K562 (cell line): ENCODE data around the gene NTN1. TPM values are rescaled to one million over a fixed set of nuclear protein-coding genes. Genes with fewer than 3 reads are reported as not detected.

Experiments used
- ATAC-seq: fragments of 200-7000 bp; cut with Tn5 transposase; 3 replicates; pipeline ENCODE4 v1.9.1; 2020; ENCODE audit warnings: moderate library complexity
- BruUV-seq: library from RNA; stranded (reverse); fragments of 400-500 nt; replicated peaks from 2 replicates; lab custom pipeline; 2021; lab: Mats Ljungman, UMichigan
- CTCF ChIA-PET: fragments of 300-600 bp; formaldehyde crosslinking; extraction: SDS; loops from one replicate; lab custom pipeline; 2021; ENCODE audit warnings: low intra/inter-chr PET ratio; lab: Yijun Ruan, JAX
- POLR2A ChIA-PET: fragments of 300-600, 350-650 bp; sonication (Branson Sonifier 250); formaldehyde crosslinking; extraction: SDS; loops from one replicate; lab custom pipeline; 2021; ENCODE audit warnings: antibody characterized with exemption, inconsistent platforms; lab: Yijun Ruan, JAX
- DNase-seq, 4 experiments: peaks; one replicate each; pipeline versions ENCODE4 v3.0.0 to v3.0.0-alpha.2; 2011 to 2018; ENCODE audit warnings: low spot score in 3 of 4, mixed read lengths in 3 of 4; ENCODE audit errors: extremely low read depth in 1 of 4
- FAIRE-seq: peaks from 2 replicates; lab custom pipeline; 2011; peaks lifted over from hg19 to GRCh38; lab: Jason Lieb, UNC
- H2AFZ ChIP-seq: 2 replicates; pipeline ENCODE4 v1.6.0; 2011; ENCODE audit warnings: low read depth, low read length, control low read depth, inconsistent platforms
- H3K27ac ChIP-seq: fragments of 200-600 bp; 3 replicates; pipeline ENCODE4 v1.8.0; 2011; ENCODE audit warnings: low read depth, mild to moderate bottlenecking, control low read depth, inconsistent platforms, low read length, moderate library complexity, mixed read lengths; ENCODE audit errors: extremely low read depth
- H3K27me3 ChIP-seq, 2 experiments: fragments of 300-600 bp in 1 of 2; 2 replicates in 1 of 2; 3 replicates in 1 of 2; pipeline versions ENCODE4 v1.6.0 to v1.8.0; 2011; ENCODE audit warnings: inconsistent platforms in 2 of 2, low read length in 2 of 2, mild to moderate bottlenecking in 1 of 2, mixed read lengths in 1 of 2, moderate library complexity in 1 of 2; ENCODE audit not compliant: control insufficient read depth in 2 of 2, insufficient read depth in 2 of 2
- H3K36me3 ChIP-seq: fragments of 300-600 bp; 3 replicates; pipeline ENCODE4 v1.8.0; 2011; ENCODE audit warnings: mild to moderate bottlenecking, low read length, inconsistent platforms; ENCODE audit not compliant: control insufficient read depth, insufficient read depth
- H3K4me1 ChIP-seq, 2 experiments: fragments of 200-600 bp in 1 of 2; replicated peaks in 1 of 2; 2 replicates in 1 of 2; 3 replicates in 1 of 2; pipeline versions ENCODE4 v1.5.1 to v1.8.0; 2011; ENCODE audit warnings: inconsistent platforms in 2 of 2, low read length in 2 of 2, mild to moderate bottlenecking in 1 of 2, mixed read lengths in 1 of 2, moderate library complexity in 1 of 2; ENCODE audit not compliant: control insufficient read depth in 2 of 2, insufficient read depth in 2 of 2
- H3K4me2 ChIP-seq: 2 replicates; pipeline ENCODE4 v1.6.1; 2011; ENCODE audit warnings: low read length, control low read depth, inconsistent platforms, mixed read lengths; ENCODE audit not compliant: insufficient read depth
- H3K4me3 ChIP-seq: fragments of 200-600 bp; sonication (generic), shearing (Covaris generic); 2 replicates; pipeline ENCODE4 v1.5.1; 2016; ENCODE audit warnings: control low read depth, inconsistent platforms
- H3K79me2 ChIP-seq: fragments of 200-600 bp; 3 replicates; pipeline ENCODE4 v1.8.0; 2011; ENCODE audit warnings: low read length, inconsistent platforms; ENCODE audit not compliant: control insufficient read depth, insufficient read depth
- H3K9ac ChIP-seq, 2 experiments: 2 replicates each; pipeline versions ENCODE4 v1.6.0 to v1.6.1; 2011; ENCODE audit warnings: low read depth in 2 of 2, low read length in 2 of 2, control low read depth in 1 of 2, inconsistent platforms in 1 of 2, mild to moderate bottlenecking in 1 of 2, mixed read lengths in 1 of 2; ENCODE audit not compliant: insufficient read depth in 1 of 2
- H3K9me1 ChIP-seq: one replicate; pipeline ENCODE4 v1.6.0; 2011; ENCODE audit warnings: inconsistent platforms, mild to moderate bottlenecking, low read length, moderate library complexity; ENCODE audit not compliant: control insufficient read depth, insufficient read depth
- H3K9me3 ChIP-seq: replicated peaks from 2 replicates; pipeline ENCODE4 v1.5.1; 2011; ENCODE audit warnings: low read depth, low read length, inconsistent platforms; ENCODE audit not compliant: control insufficient read depth, insufficient read depth
- H4K20me1 ChIP-seq: replicated peaks from 2 replicates; pipeline ENCODE4 v1.6.1; 2011; ENCODE audit warnings: low read length, inconsistent platforms, mixed read lengths; ENCODE audit not compliant: control insufficient read depth, insufficient read depth
- CAMTA2 ChIP-seq: fragments of 250-450 bp; sonication (Bioruptor Pico); conservative IDR thresholded peaks from 2 replicates; pipeline ENCODE4 v1.5.1; 2022
- CTBP1 ChIP-seq: fragments of 450-650 bp; IDR thresholded peaks from 2 replicates; pipeline ENCODE4 v1.6.1; 2016; ENCODE audit warnings: borderline replicate concordance
- ELK1 ChIP-seq: sonication (generic); formaldehyde crosslinking; IDR thresholded peaks from 2 replicates; pipeline ENCODE4 v1.8.1; 2022; ENCODE audit warnings: missing genetic modification reagents
- ETS1 ChIP-seq: conservative IDR thresholded peaks from 2 replicates; pipeline ENCODE4 v1.6.1; 2011; ENCODE audit warnings: low read depth, mild to moderate bottlenecking, low read length; ENCODE audit not compliant: control insufficient read depth
- FOXJ3 ChIP-seq: sonication (generic); formaldehyde crosslinking; IDR thresholded peaks from 2 replicates; pipeline ENCODE4 v1.4.0; 2020; ENCODE audit warnings: mild to moderate bottlenecking, missing genetic modification reagents
- FOXP4 ChIP-seq: sonication (generic); formaldehyde crosslinking; IDR thresholded peaks from 2 replicates; pipeline ENCODE4 v1.8.0; 2022; ENCODE audit warnings: mild to moderate bottlenecking, missing genetic modification reagents, borderline replicate concordance
- GTF2F1 ChIP-seq: IDR thresholded peaks from 2 replicates; pipeline ENCODE4 v1.6.1; 2011; ENCODE audit warnings: low read depth, low read length, improper control_type of control experiment
- MAZ ChIP-seq, 2 experiments: fragments of 450-650 bp in 1 of 2; sonication (generic) in 1 of 2; formaldehyde crosslinking; IDR thresholded peaks in 1 of 2; conservative IDR thresholded peaks in 1 of 2; 2 replicates each; pipeline versions ENCODE4 v1.4.0 to v1.5.0; 2020; ENCODE audit warnings: mild to moderate bottlenecking in 1 of 2, missing genetic modification reagents in 1 of 2
- PHTF2 ChIP-seq: fragments of 250-450 bp; sonication (Bioruptor Pico); IDR thresholded peaks from 2 replicates; pipeline ENCODE4 v1.5.0; 2021; ENCODE audit warnings: mild to moderate bottlenecking
- SMARCA5 ChIP-seq: fragments of 450-650 bp; IDR thresholded peaks from 2 replicates; pipeline ENCODE4 v1.6.1; 2016
- SMC3 ChIP-seq: conservative IDR thresholded peaks from 2 replicates; pipeline ENCODE4 v1.6.1; 2011; ENCODE audit warnings: low read depth, low read length, improper control_type of control experiment; ENCODE audit not compliant: insufficient read depth
- VEZF1 ChIP-seq: fragments of 200-800 bp; sonication (Bioruptor generic); IDR thresholded peaks from 2 replicates; pipeline ENCODE4 v1.6.1; 2017; ENCODE audit warnings: missing genetic modification characterization, missing compliant biosample characterization
- ZBTB26 ChIP-seq: fragments of 450-650 bp; formaldehyde crosslinking; IDR thresholded peaks from 2 replicates; pipeline ENCODE4 v1.4.0; 2022; ENCODE audit warnings: missing genetic modification characterization
- ZEB2 ChIP-seq: fragments of 450-650 bp; IDR thresholded peaks from 2 replicates; pipeline ENCODE4 v1.6.1; 2016
- WGBS: fragments of 100-300 bp; shearing (Covaris generic); methylation state at CpG from one replicate; pipeline ENCODE4 v1.1.6; 2016; ENCODE audit warnings: low coverage, mixed read lengths; ENCODE audit not compliant: insufficient coverage; ENCODE audit errors: missing lambda C conversion rate; 5-methylcytosine and 5-hydroxymethylcytosine counted together
- in situ Hi-C: fragments of 300-500 bp; cut with MboI; formaldehyde crosslinking; loops from 4 replicates; pipeline ENCODE4 v1.15.0; 2018; ENCODE audit warnings: inconsistent platforms, mixed read lengths
- intact Hi-C: fragments of 100-400 bp; cut with micrococcal nuclease; formaldehyde crosslinking; loops from 2 replicates; pipeline ENCODE4 v1.14.2; 2022
- polyA plus RNA-seq, 8 experiments: library from polyadenylated mRNA; depleted of rRNA in 4 of 8; stranded (reverse) in 5 of 8; unstranded in 3 of 8; fragments of >200 nt; fragmentation: Nextera tagmentation in 2 of 8; fragmentation: Illumina TruSeq in 1 of 8; extraction: Ambion mirVana in 2 of 8; extraction: Trizol in 1 of 8; gene quantifications; 2 replicates each; pipeline versions ENCODE4 v1.2.1 to v1.2.3, GENCODE V29; 2011 to 2014; ENCODE audit warnings: inconsistent platforms in 1 of 8, missing spikeins in 1 of 8
- total RNA-seq, 7 experiments: library from RNA; depleted of rRNA in 6 of 7; stranded (reverse); fragments of >200 nt in 6 of 7; fragmentation: Illumina TruSeq in 2 of 7; extraction: Trizol in 2 of 7; gene quantifications; 2 replicates each; pipeline versions ENCODE4 v1.2.1 to v1.2.3, GENCODE V29; 2011 to 2021; ENCODE audit warnings: low replicate concordance in 1 of 7

The NTN1 gene
- total and polyA plus RNA-seq, 9 of the 15 experiments (the other 6 are each of a cell fraction or from before 2014, with no cell fraction given): 0.02 TPM; not detected in 8

- BruUV-seq: no TSS peak
- CTCF ChIA-PET: no interaction called here
- 0% methylated on average over 4 of the region's 4 CpGs for WGBS
- Histone ChIP-seq H3K27me3 (peaks cover 0 to 11% of the 10 kb centered on the region in 2 experiments; a peak in 2 of 5 replicates), H4K20me1 (no peaks in the 10 kb centered on the region), H3K79me2 (no peaks in the 10 kb centered on the region), H3K9me3 (no peaks in the 10 kb centered on the region), H3K4me3 (no peak overlapping the region), H3K9me1 (no peaks in the 10 kb centered on the region), H2AFZ (no peak overlapping the region), H3K9ac (no peak overlapping the region), H3K4me2 (no peak overlapping the region), H3K36me3 (no peaks in the 10 kb centered on the region), H3K4me1 (no peaks in the 10 kb centered on the region), H3K27ac (no peak overlapping the region)
- intact Hi-C loops (no loop called here), in situ Hi-C loops (no loop called here)
- POLR2A ChIA-PET: interaction anchor here (0.8 to 1.3 kb wide), 2 partner anchors 12 to 316 kb away, joined by 3 read pairs; no protein-coding TSS in a partner anchor
- DNase-seq (no peak), FAIRE-seq (no peak), ATAC-seq (no peak)
- TF ChIP-seq PHTF2 (CRISPR knock-in tag): no peak
- TF ChIP-seq CTBP1: no peak
- TF ChIP-seq ETS1: no peak
- TF ChIP-seq FOXP4 (CRISPR knock-in tag): no peak
- TF ChIP-seq FOXJ3 (CRISPR knock-in tag): no peak
- TF ChIP-seq SMC3: no peak
- TF ChIP-seq SMARCA5: no peak
- TF ChIP-seq ZEB2: no peak
- TF ChIP-seq VEZF1 (CRISPR knock-in tag): no peak
- no peak for TF ChIP-seq CAMTA2 (CRISPR knock-in tag)
- TF ChIP-seq MAZ (CRISPR knock-in tag; conservative IDR thresholded peaks at IDR 0.05 in 1 of 2, IDR thresholded peaks at IDR 0.05 in 1 of 2): no peak
- no peak for TF ChIP-seq ZBTB26 (CRISPR knock-in tag)
- TF ChIP-seq ELK1: no peak
- TF ChIP-seq GTF2F1: no peak
These were observed 124.8 kb downstream of the NTN1 start for GRCh38 chr17:9146064-9146463.
